ENCODE results near the gene RP2.

RP2 gene

DNA sequence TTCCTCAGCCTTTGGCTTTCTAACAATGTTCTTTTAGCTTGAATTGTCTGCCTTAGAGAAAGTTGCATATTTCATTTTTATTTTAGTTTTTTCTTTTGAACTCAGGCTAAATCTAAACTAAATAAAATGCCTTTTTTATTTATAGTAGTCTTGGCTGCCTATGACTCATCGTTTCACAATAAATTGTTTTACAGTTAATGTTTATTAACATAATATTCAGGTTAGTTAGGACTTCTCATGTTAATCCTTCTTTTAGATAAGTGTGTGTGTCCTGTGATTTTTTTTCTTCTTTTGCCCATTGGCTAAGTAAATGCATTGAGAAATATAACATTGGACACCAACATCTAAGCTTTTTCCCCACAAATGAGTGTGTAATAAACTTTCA lies 1.6 kb downstream of the RP2 start:
- Histone ChIP-seq H3K9ac (ENCODE audit: low read length) (no peak overlapping the region), H3K27me3 (ENCODE audit: insufficient read depth, low read length, poor library complexity) (no peaks in the 10 kb centered on the region), H3K18ac (ENCODE audit: low read length) (no peak overlapping the region), H3K4me3 (ENCODE audit: low read length) (no peak overlapping the region), H3K4me1 (ENCODE audit: control insufficient read depth, low read depth, low read length) (no peaks in the 10 kb centered on the region), H3K27ac (ENCODE audit: low read depth, low read length) (no peak overlapping the region), H3K4me2 (ENCODE audit: low read length) (no peak overlapping the region), H2BK5ac (ENCODE audit: low read length) (no peak overlapping the region), H3K79me2 (ENCODE audit: control insufficient read depth, insufficient read depth, low read length) (no peaks in the 10 kb centered on the region), H4K8ac (ENCODE audit: low read depth, low read length) (no peak overlapping the region), H2AK5ac (ENCODE audit: low read length) (no peak overlapping the region), H2BK15ac (replicated peaks; ENCODE audit: low read depth) (no peak overlapping the region), H3K79me1 (ENCODE audit: low read length) (no peaks in the 10 kb centered on the region), H4K5ac (ENCODE audit: low read length) (no peak overlapping the region), H3K23ac (ENCODE audit: low read length) (no peak overlapping the region), H3K36me3 (ENCODE audit: control insufficient read depth, insufficient read depth, low read length) (no peaks in the 10 kb centered on the region), H3K4ac (ENCODE audit: low read depth, low read length) (no peak overlapping the region), H2BK120ac (ENCODE audit: low read depth, low read length) (no peak overlapping the region), H3K56ac (ENCODE audit: low read length) (no peak overlapping the region)
- WGBS (ENCODE audit: extremely low coverage, insufficient coverage, low lambda C conversion rate): no CpG with 5 or more reads among the region's 1 CpG
- DNase-seq: no peak

GRCh38 chrX:46838974-46839480 lies 2.2 kb downstream of the RP2 start:
- no peak overlapping the region for H3K4me3 ChIP-seq (ENCODE audit: low read length)
- no peak overlapping the region for H4K5ac ChIP-seq (ENCODE audit: low read length)
- H3K18ac ChIP-seq (ENCODE audit: low read length): no peak overlapping the region
- H3K79me2 ChIP-seq (ENCODE audit: control insufficient read depth, insufficient read depth, low read length): no peaks in the 10 kb centered on the region
- H2AK5ac ChIP-seq (ENCODE audit: low read length): no peak overlapping the region
- no peak overlapping the region for H3K4me2 ChIP-seq (ENCODE audit: low read length)
- WGBS (ENCODE audit: extremely low coverage, insufficient coverage, low lambda C conversion rate): no CpG with 5 or more reads among the region's 1 CpG
- DNase-seq: no peak
- H3K23ac ChIP-seq (ENCODE audit: low read length): no peak overlapping the region
- H2BK15ac ChIP-seq (replicated peaks; ENCODE audit: low read depth): no peak overlapping the region
- no peak overlapping the region for H3K27ac ChIP-seq (ENCODE audit: low read depth, low read length)
- H3K27me3 ChIP-seq (ENCODE audit: insufficient read depth, low read length, poor library complexity): no peaks in the 10 kb centered on the region
- H4K8ac ChIP-seq (ENCODE audit: low read depth, low read length): no peak overlapping the region
- H3K36me3 ChIP-seq (ENCODE audit: control insufficient read depth, insufficient read depth, low read length): no peaks in the 10 kb centered on the region
- H3K9ac ChIP-seq (ENCODE audit: low read length): no peak overlapping the region
- no peak overlapping the region for H3K56ac ChIP-seq (ENCODE audit: low read length)
- no peaks in the 10 kb centered on the region for H3K4me1 ChIP-seq (ENCODE audit: control insufficient read depth, low read depth, low read length)
- H2BK120ac ChIP-seq (ENCODE audit: low read depth, low read length): no peak overlapping the region
- H3K79me1 ChIP-seq (ENCODE audit: low read length): no peaks in the 10 kb centered on the region
- no peak overlapping the region for H3K4ac ChIP-seq (ENCODE audit: low read depth, low read length)
- no peak overlapping the region for H2BK5ac ChIP-seq (ENCODE audit: low read length)

- Histone ChIP-seq H2AK5ac (ENCODE audit: low read length) (no peak overlapping the region), H3K79me2 (ENCODE audit: control insufficient read depth, insufficient read depth, low read length) (no peaks in the 10 kb centered on the region), H2BK15ac (replicated peaks; ENCODE audit: low read depth) (no peak overlapping the region), H2BK5ac (ENCODE audit: low read length) (no peak overlapping the region), H3K9ac (ENCODE audit: low read length) (no peak overlapping the region), H3K4me2 (ENCODE audit: low read length) (no peak overlapping the region), H3K23ac (ENCODE audit: low read length) (no peak overlapping the region), H3K4me3 (ENCODE audit: low read length) (no peak overlapping the region), H3K27me3 (ENCODE audit: insufficient read depth, low read length, poor library complexity) (no peaks in the 10 kb centered on the region), H3K56ac (ENCODE audit: low read length) (no peak overlapping the region), H3K79me1 (ENCODE audit: low read length) (no peaks in the 10 kb centered on the region), H3K27ac (ENCODE audit: low read depth, low read length) (no peak overlapping the region), H3K4ac (ENCODE audit: low read depth, low read length) (no peak overlapping the region), H3K18ac (ENCODE audit: low read length) (no peak overlapping the region), H2BK120ac (ENCODE audit: low read depth, low read length) (no peak overlapping the region), H4K8ac (ENCODE audit: low read depth, low read length) (no peak overlapping the region), H3K4me1 (ENCODE audit: control insufficient read depth, low read depth, low read length) (no peaks in the 10 kb centered on the region), H4K5ac (ENCODE audit: low read length) (no peak overlapping the region), H3K36me3 (ENCODE audit: control insufficient read depth, insufficient read depth, low read length) (no peaks in the 10 kb centered on the region)
- no peak for DNase-seq
- WGBS (ENCODE audit: extremely low coverage, insufficient coverage, low lambda C conversion rate): no CpG with 5 or more reads among the region's 1 CpG
Measured at GRCh38 chrX:46840946-46841345, 4.1 kb downstream of the RP2 start.

DNA sequence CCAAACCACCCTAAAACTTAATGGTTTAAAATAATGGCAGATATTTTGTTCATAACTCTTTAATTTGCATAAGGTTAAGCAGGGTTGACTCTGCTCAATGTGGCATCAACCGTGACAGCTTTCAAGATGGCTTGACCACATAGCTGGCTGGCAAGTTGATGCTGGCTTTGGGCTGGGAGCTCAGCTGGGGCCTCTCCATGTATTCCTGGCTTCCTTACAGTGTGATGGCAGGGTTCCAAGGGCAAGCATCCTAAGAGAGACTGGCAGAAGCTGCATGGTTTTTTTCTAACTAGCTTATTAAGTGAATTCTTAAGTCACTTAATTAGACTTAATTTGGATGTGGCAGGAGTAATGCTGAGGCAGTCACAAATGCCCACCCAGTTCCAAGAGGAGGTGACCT lies 4.5 kb downstream of the RP2 start:
- H3K79me1 ChIP-seq (ENCODE audit: low read length): no peaks in the 10 kb centered on the region
- DNase-seq: no peak
- H3K9ac ChIP-seq (ENCODE audit: low read length): no peak overlapping the region
- no peak overlapping the region for H4K5ac ChIP-seq (ENCODE audit: low read length)
- H3K4me3 ChIP-seq (ENCODE audit: low read length): no peak overlapping the region
- no peak overlapping the region for H2BK15ac ChIP-seq (replicated peaks; ENCODE audit: low read depth)
- no peaks in the 10 kb centered on the region for H3K36me3 ChIP-seq (ENCODE audit: control insufficient read depth, insufficient read depth, low read length)
- no peaks in the 10 kb centered on the region for H3K27me3 ChIP-seq (ENCODE audit: insufficient read depth, low read length, poor library complexity)
- H2BK5ac ChIP-seq (ENCODE audit: low read length): no peak overlapping the region
- H3K4me1 ChIP-seq (ENCODE audit: control insufficient read depth, low read depth, low read length): no peaks in the 10 kb centered on the region
- no peak overlapping the region for H3K4me2 ChIP-seq (ENCODE audit: low read length)
- no peak overlapping the region for H2AK5ac ChIP-seq (ENCODE audit: low read length)
- H3K4ac ChIP-seq (ENCODE audit: low read depth, low read length): no peak overlapping the region
- H3K27ac ChIP-seq (ENCODE audit: low read depth, low read length): no peak overlapping the region
- H4K8ac ChIP-seq (ENCODE audit: low read depth, low read length): no peak overlapping the region
- H2BK120ac ChIP-seq (ENCODE audit: low read depth, low read length): no peak overlapping the region
- no CpG with 5 or more reads among the region's 1 CpG for WGBS (ENCODE audit: extremely low coverage, insufficient coverage, low lambda C conversion rate)
- no peak overlapping the region for H3K23ac ChIP-seq (ENCODE audit: low read length)
- no peak overlapping the region for H3K56ac ChIP-seq (ENCODE audit: low read length)
- H3K79me2 ChIP-seq (ENCODE audit: control insufficient read depth, insufficient read depth, low read length): no peaks in the 10 kb centered on the region
- H3K18ac ChIP-seq (ENCODE audit: low read length): no peak overlapping the region

GRCh38 chrX:46844913-46845312 lies 8.1 kb downstream of the RP2 start:
- no peaks in the 10 kb centered on the region for H3K4me1 ChIP-seq (ENCODE audit: control insufficient read depth, low read depth, low read length)
- H3K23ac ChIP-seq (ENCODE audit: low read length): no peak overlapping the region
- no peak overlapping the region for H3K27ac ChIP-seq (ENCODE audit: low read depth, low read length)
- no peak overlapping the region for H4K5ac ChIP-seq (ENCODE audit: low read length)
- no peak overlapping the region for H2AK5ac ChIP-seq (ENCODE audit: low read length)
- no peak overlapping the region for H3K4me2 ChIP-seq (ENCODE audit: low read length)
- H3K4ac ChIP-seq (ENCODE audit: low read depth, low read length): no peak overlapping the region
- no peaks in the 10 kb centered on the region for H3K27me3 ChIP-seq (ENCODE audit: insufficient read depth, low read length, poor library complexity)
- H2BK5ac ChIP-seq (ENCODE audit: low read length): no peak overlapping the region
- H3K4me3 ChIP-seq (ENCODE audit: low read length): no peak overlapping the region
- H3K9ac ChIP-seq (ENCODE audit: low read length): no peak overlapping the region
- no peak overlapping the region for H2BK120ac ChIP-seq (ENCODE audit: low read depth, low read length)
- H3K79me1 ChIP-seq (ENCODE audit: low read length): no peaks in the 10 kb centered on the region
- no peaks in the 10 kb centered on the region for H3K36me3 ChIP-seq (ENCODE audit: control insufficient read depth, insufficient read depth, low read length)
- H2BK15ac ChIP-seq (replicated peaks; ENCODE audit: low read depth): no peak overlapping the region
- no peak for DNase-seq
- H3K18ac ChIP-seq (ENCODE audit: low read length): no peak overlapping the region
- H3K56ac ChIP-seq (ENCODE audit: low read length): no peak overlapping the region
- H4K8ac ChIP-seq (ENCODE audit: low read depth, low read length): no peak overlapping the region
- H3K79me2 ChIP-seq (ENCODE audit: control insufficient read depth, insufficient read depth, low read length): no peaks in the 10 kb centered on the region

- no peak overlapping the region for H3K27ac ChIP-seq (ENCODE audit: low read depth, low read length)
Measured at GRCh38 chrX:46849933-46850332, 13.1 kb downstream of the RP2 start.

More at GRCh38 chrX:46849933-46850332, 13.1 kb downstream of the RP2 start:
- H2BK5ac ChIP-seq (ENCODE audit: low read length): no peak overlapping the region
- no peak overlapping the region for H2BK120ac ChIP-seq (ENCODE audit: low read depth, low read length)
- H3K18ac ChIP-seq (ENCODE audit: low read length): no peak overlapping the region
- H3K36me3 ChIP-seq (ENCODE audit: control insufficient read depth, insufficient read depth, low read length): no peaks in the 10 kb centered on the region
- H2AK5ac ChIP-seq (ENCODE audit: low read length): no peak overlapping the region
- no peak overlapping the region for H3K23ac ChIP-seq (ENCODE audit: low read length)
- no peak overlapping the region for H3K56ac ChIP-seq (ENCODE audit: low read length)
- H3K4ac ChIP-seq (ENCODE audit: low read depth, low read length): no peak overlapping the region
- no peak overlapping the region for H4K8ac ChIP-seq (ENCODE audit: low read depth, low read length)
- no peaks in the 10 kb centered on the region for H3K4me1 ChIP-seq (ENCODE audit: control insufficient read depth, low read depth, low read length)
- DNase-seq: no peak
- no peaks in the 10 kb centered on the region for H3K79me2 ChIP-seq (ENCODE audit: control insufficient read depth, insufficient read depth, low read length)
- no peaks in the 10 kb centered on the region for H3K79me1 ChIP-seq (ENCODE audit: low read length)
- H4K5ac ChIP-seq (ENCODE audit: low read length): no peak overlapping the region
- H3K4me2 ChIP-seq (ENCODE audit: low read length): no peak overlapping the region
- H2BK15ac ChIP-seq (replicated peaks; ENCODE audit: low read depth): no peak overlapping the region
- H3K9ac ChIP-seq (ENCODE audit: low read length): no peak overlapping the region
- H3K27me3 ChIP-seq (ENCODE audit: insufficient read depth, low read length, poor library complexity): no peaks in the 10 kb centered on the region
- H3K4me3 ChIP-seq (ENCODE audit: low read length): no peak overlapping the region
